DOHH2 (cell line): ENCODE data around the gene PNMA1.

Experiments used
- H3F3A ChIP-seq: fragments of 200-600 bp; sonication (generic), shearing (Covaris generic); 2 replicates; pipeline ENCODE4 v1.6.0; 2016; ENCODE audit warnings: antibody characterized with exemption, mild to moderate bottlenecking; ENCODE audit not compliant: control insufficient read depth, insufficient read depth
- H3K27ac ChIP-seq: fragments of 200-600 bp; sonication (generic); 2 replicates; pipeline ENCODE4 v1.5.1; 2014; ENCODE audit warnings: low read depth, mild to moderate bottlenecking, low read length, moderate library complexity
- H3K27me3 ChIP-seq: fragments of 200-600 bp; sonication (generic); 2 replicates; pipeline ENCODE4 v1.6.1; 2014; ENCODE audit warnings: mild to moderate bottlenecking, low read length, mixed read lengths; ENCODE audit not compliant: control insufficient read depth
- H3K36me3 ChIP-seq: fragments of 200-600 bp; sonication (generic); 2 replicates; pipeline ENCODE4 v1.6.1; 2014; ENCODE audit warnings: mild to moderate bottlenecking, low read length, moderate library complexity, mixed read lengths; ENCODE audit not compliant: control insufficient read depth
- H3K4me1 ChIP-seq: fragments of 200-600 bp; sonication (generic); 2 replicates; pipeline ENCODE4 v1.6.1; 2014; ENCODE audit warnings: mild to moderate bottlenecking, low read length, mixed read lengths; ENCODE audit not compliant: control insufficient read depth
- H3K4me2 ChIP-seq: fragments of 200-600 bp; sonication (generic); 2 replicates; pipeline ENCODE4 v1.6.0; 2014; ENCODE audit warnings: mild to moderate bottlenecking, low read length, moderate library complexity
- H3K4me3 ChIP-seq: fragments of 200-600 bp; sonication (generic); 2 replicates; pipeline ENCODE4 v1.5.1; 2014; ENCODE audit warnings: mild to moderate bottlenecking, low read length, mixed read lengths
- H3K79me2 ChIP-seq: fragments of 200-600 bp; sonication (generic); 2 replicates; pipeline ENCODE4 v1.6.1; 2014; ENCODE audit warnings: mild to moderate bottlenecking, low read length, mixed read lengths; ENCODE audit not compliant: control insufficient read depth
- H3K9me2 ChIP-seq: fragments of 200-600 bp; sonication (generic); replicated peaks from 2 replicates; pipeline ENCODE4 v1.6.1; 2014; ENCODE audit warnings: mild to moderate bottlenecking, low read length, mixed read lengths; ENCODE audit not compliant: control insufficient read depth
- H3K9me3 ChIP-seq: fragments of 200-600 bp; sonication (generic); 2 replicates; pipeline ENCODE4 v1.6.1; 2014; ENCODE audit warnings: antibody characterized with exemption, low read length, mixed read lengths; ENCODE audit not compliant: control insufficient read depth, insufficient read depth
- H4K20me1 ChIP-seq: fragments of 200-600 bp; sonication (generic); 2 replicates; pipeline ENCODE4 v1.6.0; 2014; ENCODE audit warnings: low read depth, mild to moderate bottlenecking, antibody characterized with exemption, low read length, moderate library complexity; ENCODE audit not compliant: control insufficient read depth, insufficient read depth
- EZH2phosphoT487 ChIP-seq: fragments of 200-600 bp; sonication (generic); IDR thresholded peaks from 2 replicates; pipeline ENCODE4 v1.6.1; 2017; ENCODE audit warnings: borderline replicate concordance, mild to moderate bottlenecking, antibody characterized with exemption, low read length, moderate library complexity, mixed read lengths
- TF ChIP-seq, protein P1 (sequence below): fragments of 200-600 bp; sonication (generic); IDR thresholded peaks from one replicate; pipeline ENCODE4 v1.5.1; 2014; ENCODE audit warnings: antibody characterized with exemption, mild to moderate bottlenecking, low read depth, low read length; ENCODE audit not compliant: poor library complexity, severe bottlenecking

PNMA1 gene

DNA sequence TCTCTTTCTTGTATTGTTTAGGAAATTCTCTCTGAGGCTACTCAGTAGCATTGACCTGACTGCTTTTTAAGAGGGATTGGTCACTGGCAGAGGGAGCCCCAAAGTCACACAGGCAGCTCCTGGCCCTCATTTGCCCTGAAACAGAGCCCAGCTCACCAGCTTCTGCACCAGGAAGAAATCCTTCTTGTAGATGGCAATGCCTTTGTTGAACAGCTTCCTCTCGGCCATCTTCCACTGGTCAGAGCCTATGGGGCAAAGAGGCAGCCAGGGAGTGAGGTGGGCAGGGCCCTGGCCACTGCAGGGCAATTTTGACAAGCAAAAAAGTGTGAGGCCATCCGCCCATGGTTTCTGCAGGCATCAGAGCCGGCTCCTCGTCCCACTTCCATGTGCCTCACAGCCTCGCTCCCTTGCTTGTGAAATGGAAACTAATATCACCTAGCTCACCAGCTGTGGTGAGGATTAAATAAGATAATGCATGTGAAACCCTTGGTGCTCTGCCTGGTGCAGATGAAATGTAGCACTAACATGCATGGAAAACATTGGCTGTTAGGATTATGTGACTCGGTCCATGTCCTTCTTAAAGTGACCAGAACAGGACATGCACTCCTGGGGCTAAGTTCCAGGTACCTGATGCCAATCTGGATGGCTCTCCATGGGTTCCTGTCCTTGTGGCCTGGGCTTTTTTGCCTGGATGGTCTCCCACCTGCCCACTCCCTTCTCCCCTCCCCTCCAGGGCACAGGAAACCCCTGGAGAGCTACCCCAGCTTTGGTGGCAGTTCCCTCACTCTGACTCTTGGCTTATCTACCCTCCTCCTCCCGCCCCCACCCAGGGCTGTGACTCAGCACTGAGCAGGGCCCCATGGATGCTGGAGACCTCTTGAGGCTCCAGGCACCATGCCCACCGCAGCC lies 11.2 kb upstream of the PNMA1 start:
- no peak overlapping the region for H3K4me2 ChIP-seq
- no peaks in the 10 kb centered on the region for H3K9me3 ChIP-seq
- H3K27me3 ChIP-seq, result no peaks in the 10 kb centered on the region
- no peak overlapping the region for H3K27ac ChIP-seq
- H3K79me2 ChIP-seq, result peaks cover 27% of the 10 kb centered on the region
- H3K9me2 ChIP-seq, result no peaks in the 10 kb centered on the region
- peaks cover 9% of the 10 kb centered on the region for H3K4me1 ChIP-seq
- no peak for TF ChIP-seq EZH2phosphoT487
- TF ChIP-seq, protein P1, sequence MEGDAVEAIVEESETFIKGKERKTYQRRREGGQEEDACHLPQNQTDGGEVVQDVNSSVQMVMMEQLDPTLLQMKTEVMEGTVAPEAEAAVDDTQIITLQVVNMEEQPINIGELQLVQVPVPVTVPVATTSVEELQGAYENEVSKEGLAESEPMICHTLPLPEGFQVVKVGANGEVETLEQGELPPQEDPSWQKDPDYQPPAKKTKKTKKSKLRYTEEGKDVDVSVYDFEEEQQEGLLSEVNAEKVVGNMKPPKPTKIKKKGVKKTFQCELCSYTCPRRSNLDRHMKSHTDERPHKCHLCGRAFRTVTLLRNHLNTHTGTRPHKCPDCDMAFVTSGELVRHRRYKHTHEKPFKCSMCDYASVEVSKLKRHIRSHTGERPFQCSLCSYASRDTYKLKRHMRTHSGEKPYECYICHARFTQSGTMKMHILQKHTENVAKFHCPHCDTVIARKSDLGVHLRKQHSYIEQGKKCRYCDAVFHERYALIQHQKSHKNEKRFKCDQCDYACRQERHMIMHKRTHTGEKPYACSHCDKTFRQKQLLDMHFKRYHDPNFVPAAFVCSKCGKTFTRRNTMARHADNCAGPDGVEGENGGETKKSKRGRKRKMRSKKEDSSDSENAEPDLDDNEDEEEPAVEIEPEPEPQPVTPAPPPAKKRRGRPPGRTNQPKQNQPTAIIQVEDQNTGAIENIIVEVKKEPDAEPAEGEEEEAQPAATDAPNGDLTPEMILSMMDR, result no peak
- peaks cover 100% of the 10 kb centered on the region for H3K36me3 ChIP-seq
- H4K20me1 ChIP-seq, result peaks cover 16% of the 10 kb centered on the region; the same call in 1 of the 2 replicates
- no peak overlapping the region for H3K4me3 ChIP-seq
- H3F3A ChIP-seq, result peaks cover 27% of the 10 kb centered on the region

DNA sequence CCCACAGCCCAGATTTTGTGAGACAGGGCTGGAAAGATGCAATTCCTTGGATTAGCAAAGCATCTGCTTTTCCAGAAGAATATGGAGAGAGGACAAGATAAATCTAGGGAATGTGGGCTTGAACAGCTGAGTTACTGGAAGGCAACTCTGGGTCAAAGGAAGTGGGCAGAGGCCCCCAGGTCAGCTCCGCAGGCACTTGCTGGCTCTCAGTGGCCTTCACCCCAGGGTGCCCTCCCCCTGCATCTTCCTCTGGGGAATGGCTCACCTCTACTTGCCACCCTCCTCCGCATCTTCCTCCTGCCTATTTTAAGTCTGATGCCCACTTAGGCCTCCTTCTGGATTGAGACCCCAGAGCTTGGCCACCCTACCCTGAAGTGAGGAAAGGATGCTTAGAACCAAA lies 10.5 kb upstream of the PNMA1 start:
- no peaks in the 10 kb centered on the region for H3K9me3 ChIP-seq
- no peak overlapping the region for H3K4me3 ChIP-seq
- peaks cover 16% of the 10 kb centered on the region; the same call in 1 of the 2 replicates for H4K20me1 ChIP-seq
- no peak overlapping the region for H3K27ac ChIP-seq
- no peak for TF ChIP-seq EZH2phosphoT487
- TF ChIP-seq, protein P1, result no peak
- no peaks in the 10 kb centered on the region for H3K27me3 ChIP-seq
- no peaks in the 10 kb centered on the region for H3K9me2 ChIP-seq
- peaks cover 98% of the 10 kb centered on the region for H3K36me3 ChIP-seq
- no peak overlapping the region for H3K4me2 ChIP-seq
- peaks cover 24% of the 10 kb centered on the region for H3K79me2 ChIP-seq
- peaks cover 9% of the 10 kb centered on the region for H3K4me1 ChIP-seq
- peaks cover 22% of the 10 kb centered on the region for H3F3A ChIP-seq

DNA sequence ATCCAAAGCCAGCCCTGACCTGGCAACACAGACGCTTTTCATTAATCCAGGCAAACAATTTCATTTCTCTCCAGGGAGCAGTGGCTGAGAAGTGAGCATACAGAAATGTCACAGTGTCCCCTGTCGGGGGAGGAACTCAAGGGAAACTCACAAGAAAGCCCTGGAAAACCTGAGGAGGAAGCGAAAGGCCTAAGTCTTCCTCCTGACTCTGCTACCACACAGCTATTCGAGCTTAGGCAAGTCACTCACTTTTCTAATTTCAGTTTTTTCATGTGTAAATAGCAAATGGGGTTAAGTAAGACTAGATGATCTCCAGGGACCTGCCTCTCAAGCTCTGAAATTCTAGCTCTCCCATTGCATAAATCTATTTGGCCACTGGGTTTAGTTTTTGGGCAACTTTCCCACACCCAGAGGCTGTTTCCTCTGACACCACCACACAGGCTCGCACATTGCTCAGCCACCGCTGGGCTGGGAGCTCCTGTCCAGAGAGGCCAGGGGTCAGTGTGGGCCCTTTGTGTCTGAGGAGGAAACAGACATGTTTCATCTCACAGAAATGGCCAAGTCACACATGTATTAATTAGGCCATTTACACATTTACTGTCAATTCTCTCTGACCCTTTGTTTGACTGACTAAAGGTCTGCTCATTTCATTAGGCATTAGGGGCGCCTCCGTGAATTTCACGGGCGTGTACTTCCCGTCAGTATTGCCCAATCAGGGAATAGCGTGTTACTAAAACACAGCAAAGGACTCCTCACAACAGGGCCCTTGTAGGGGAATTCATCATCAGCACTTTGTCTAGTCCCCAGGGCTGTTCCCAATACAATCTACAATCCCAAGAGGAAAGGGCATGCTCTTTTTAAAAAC lies 9.8 kb upstream of the PNMA1 start:
- Histone ChIP-seq H3F3A (peaks cover 21% of the 10 kb centered on the region), H3K9me2 (no peaks in the 10 kb centered on the region), H3K36me3 (peaks cover 97% of the 10 kb centered on the region), H3K4me3 (no peak overlapping the region), H3K4me2 (no peak overlapping the region), H3K4me1 (peaks cover 7% of the 10 kb centered on the region), H3K27me3 (no peaks in the 10 kb centered on the region), H4K20me1 (peaks cover 12% of the 10 kb centered on the region; the same call in 1 of the 2 replicates), H3K79me2 (peaks cover 19% of the 10 kb centered on the region), H3K9me3 (no peaks in the 10 kb centered on the region), H3K27ac (no peak overlapping the region)
- no peak for TF ChIP-seq EZH2phosphoT487
- TF ChIP-seq, protein P1, result no peak
